ENCODE results near the gene ZFHX3.

Gene ZFHX3

GRCh38 chr16:72860726-72861562, 187.0 kb downstream of the ZFHX3 start:
- DNase-seq (ENCODE audit: insufficient read length, low spot score) (no peak), FAIRE-seq (no peak)

DNA sequence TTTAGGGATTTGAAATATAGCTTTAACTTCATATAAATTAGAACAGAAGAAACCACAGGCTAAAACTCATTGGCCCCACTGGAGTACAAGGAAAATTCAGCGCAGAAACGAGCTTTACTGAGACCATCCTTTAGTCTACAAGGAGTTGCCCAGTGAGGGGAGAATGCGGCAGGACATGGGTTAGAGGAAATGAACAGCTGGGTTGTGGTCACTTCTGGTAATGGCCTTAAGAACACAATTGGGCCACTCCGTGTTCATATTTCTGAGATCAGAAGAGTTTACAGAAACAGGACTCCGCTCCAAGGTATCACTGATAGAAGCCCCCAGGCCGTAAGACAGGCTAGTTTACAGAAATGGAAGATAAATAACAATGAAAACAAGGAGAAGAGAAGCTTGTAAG, 188.3 kb downstream of the ZFHX3 start:
- DNase-seq (ENCODE audit: insufficient read length, low spot score) (no peak), FAIRE-seq (no peak)

GRCh38 chr16:72858665-72859493, 189.0 kb downstream of the ZFHX3 start:
- FAIRE-seq = no peak
- DNase-seq (ENCODE audit: insufficient read length, low spot score) = no peak

DNA sequence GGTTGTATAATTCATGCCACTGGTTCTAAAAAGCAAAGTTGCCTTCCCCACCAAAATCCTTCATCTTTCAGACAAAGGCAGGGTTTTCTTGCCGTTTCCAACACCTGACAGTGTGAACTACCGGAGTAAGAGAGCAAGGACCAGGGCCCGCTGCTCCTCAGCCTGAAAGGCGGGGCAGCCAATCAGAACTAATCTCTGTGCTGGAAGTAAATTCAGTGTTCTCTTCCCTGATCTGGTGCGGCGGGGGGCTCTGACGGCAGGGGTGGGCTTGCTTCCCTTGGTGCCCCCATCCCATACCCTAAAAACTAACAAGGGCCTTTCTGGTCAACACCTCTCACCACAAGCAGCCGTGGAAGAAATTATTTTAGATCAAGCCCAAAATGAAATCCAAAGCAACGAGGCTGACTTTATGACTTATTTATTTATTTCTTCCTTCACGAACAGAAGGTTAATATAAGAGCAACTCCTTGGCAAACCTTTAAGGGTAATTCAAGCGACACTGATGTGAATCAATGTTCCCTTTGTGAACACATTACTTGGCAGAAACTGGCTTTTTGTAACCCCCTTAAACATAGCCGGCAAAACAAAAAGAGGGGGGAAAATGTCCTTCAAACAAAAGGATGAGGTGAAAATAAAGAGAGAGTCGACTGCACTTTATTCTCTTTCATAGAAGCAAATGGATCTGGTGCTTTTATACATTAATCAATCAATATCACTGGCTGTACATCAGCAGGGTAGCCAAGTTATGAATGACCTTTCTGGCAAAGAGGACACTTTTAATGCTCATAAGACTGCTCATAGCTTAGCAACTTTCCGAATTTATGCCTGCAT, 189.9 kb downstream of the ZFHX3 start:
- FAIRE-seq (no peak), DNase-seq (ENCODE audit: insufficient read length, low spot score) (no peak)

DNA sequence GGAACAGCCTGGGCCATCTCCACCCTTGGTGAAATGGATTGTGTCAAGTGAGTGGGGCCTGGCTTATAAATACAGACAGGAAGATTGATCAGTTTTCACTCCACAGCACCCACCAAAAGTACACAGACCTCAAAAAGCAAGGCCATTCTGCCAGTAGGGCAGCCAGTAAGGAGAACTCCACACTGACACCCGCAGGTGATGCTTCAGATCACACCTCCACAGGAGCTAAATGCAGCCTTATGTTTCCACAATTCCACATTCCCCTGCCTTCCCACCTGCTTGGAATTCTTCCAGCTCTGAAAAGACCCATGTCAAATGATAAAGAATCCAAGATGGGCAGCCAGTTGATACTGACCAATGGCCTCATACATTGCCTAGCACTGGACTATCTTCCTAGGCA, 191.1 kb downstream of the ZFHX3 start:
- peak; percentile 30 for DNase-seq (ENCODE audit: insufficient read length, low spot score)
- FAIRE-seq = no peak

DNA sequence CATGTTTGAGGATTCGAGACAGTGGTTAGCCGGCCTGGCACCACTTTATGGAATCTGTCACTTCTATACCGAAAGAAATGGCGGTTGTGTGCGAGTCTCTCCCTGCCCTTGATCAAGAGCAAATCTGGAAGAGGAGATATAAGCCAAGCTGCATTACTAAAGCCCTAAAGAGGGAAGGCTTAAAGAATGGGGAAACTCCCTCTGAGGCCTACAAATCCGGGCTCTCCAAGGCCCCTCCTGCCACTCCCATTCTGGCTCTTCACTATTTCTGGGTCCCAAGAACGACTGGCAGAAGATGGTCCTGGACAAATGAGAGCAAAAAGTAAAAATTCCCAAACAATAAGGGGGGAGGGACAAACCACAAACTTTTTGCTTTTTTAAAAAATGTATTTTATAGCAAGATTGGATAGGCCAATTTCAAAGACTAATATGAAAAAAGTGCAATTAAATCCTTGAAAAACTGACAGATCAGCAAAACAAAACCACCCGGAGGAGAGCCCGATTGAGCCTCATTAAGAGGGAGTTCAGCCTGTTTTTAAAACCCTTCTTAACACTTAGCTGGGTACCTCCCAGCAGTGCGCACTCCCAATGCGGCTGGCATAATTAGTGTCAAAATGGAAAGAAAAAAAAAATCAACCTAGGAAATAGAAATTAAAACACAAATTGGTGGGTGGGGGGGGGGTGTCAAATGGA, 193.5 kb downstream of the ZFHX3 start:
- no peak for FAIRE-seq
- no peak for DNase-seq (ENCODE audit: insufficient read length, low spot score)

GRCh38 chr16:72853575-72854266, 194.2 kb downstream of the ZFHX3 start:
- FAIRE-seq (no peak), DNase-seq (ENCODE audit: insufficient read length, low spot score) (no peak)

DNA sequence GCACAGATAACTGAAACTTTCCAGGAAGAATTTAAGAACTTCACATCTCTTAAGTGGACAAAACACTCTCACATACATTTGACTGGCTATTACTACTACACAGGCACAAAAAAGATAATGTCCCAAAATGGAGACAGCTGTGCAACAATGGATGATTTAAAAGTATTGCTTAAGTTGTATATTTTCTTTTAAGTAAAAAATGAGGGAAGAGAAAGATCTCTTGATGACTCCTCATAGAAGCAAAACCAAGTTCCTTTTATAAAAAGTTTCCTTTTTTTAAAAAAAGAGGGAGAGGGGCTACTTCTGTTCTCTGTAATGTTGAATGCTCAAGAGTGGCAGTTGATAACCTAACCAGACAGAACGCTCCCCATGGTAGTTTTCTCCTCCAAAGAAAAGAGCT, 195.5 kb downstream of the ZFHX3 start:
- FAIRE-seq (no peak), DNase-seq (ENCODE audit: insufficient read length, low spot score) (no peak)

GRCh38 chr16:72850853-72851252, 197.1 kb downstream of the ZFHX3 start:
- no peak for FAIRE-seq
- no peak for DNase-seq (ENCODE audit: insufficient read length, low spot score)

GRCh38 chr16:72850021-72850420, 197.9 kb downstream of the ZFHX3 start:
- DNase-seq (ENCODE audit: insufficient read length, low spot score) (no peak), FAIRE-seq (peak; percentile 76)

DNA sequence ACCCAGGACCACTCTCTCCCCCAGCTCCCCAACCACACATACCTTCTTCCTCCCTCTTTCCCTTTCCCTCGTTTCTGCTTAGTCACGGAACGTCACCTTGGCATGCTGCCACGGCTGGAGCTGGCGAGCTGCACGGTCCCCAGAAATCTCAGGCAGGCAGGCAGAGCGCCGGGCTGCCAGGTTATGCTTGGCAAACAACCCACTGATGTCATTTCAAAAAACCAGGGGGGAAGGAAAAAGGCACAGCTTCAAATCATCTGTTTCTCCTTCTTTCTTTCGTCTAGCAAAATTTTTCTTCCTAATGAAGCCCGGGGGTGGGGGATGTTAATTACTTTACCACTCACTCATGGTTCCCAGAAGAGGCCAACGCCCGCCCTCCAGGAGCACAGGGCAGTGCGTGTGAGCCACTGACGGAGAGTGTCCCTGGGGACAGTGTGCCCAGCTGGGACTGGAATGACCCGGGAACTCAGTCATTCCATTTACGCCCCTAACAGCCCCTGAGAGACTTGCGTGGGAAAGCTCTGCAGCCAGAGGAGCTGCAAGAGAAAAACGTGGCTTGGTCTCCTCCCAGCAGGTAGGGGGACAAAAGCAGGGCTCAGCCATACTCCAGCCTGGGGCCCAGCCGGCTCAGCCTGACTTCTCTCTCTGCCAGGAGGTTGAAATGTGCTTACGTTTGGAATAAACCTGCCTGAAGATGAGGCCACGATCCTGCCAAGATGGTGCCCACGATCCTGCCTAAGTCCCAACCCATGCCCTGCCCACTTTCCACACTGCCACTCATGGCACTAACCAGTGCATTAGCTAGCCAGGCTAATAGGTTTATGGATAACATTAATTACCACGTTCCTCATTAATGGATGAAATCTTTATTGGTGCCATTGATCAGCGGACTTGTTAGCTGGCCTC, 198.9 kb downstream of the ZFHX3 start:
- peak; percentile 75 for DNase-seq (ENCODE audit: insufficient read length, low spot score)
- peak; percentile 85 for FAIRE-seq

DNA sequence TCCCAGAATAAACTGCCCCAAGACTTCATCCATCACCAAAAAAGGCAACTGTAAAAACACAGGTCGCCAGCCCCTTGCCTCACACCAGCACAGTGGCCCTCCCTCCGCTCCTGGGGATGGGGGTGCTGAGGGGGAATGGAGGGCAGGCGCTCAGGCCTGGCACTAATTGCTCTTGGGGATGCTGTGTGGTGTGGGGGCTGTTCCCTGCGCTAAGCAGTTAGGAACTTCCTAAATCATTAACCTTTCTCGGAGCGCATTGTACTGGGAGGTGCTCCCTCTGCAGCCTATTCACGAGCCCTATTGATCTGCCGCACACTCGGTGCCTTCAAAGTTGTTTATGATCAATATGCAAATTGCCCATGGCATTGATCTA, 199.9 kb downstream of the ZFHX3 start:
- no peak for DNase-seq (ENCODE audit: insufficient read length, low spot score)
- FAIRE-seq = no peak

GRCh38 chr16:72847187-72848027, 200.5 kb downstream of the ZFHX3 start:
- FAIRE-seq (peak; percentile 83), DNase-seq (ENCODE audit: insufficient read length, low spot score) (peak; percentile 51)

GRCh38 chr16:72846594-72846993, 201.3 kb downstream of the ZFHX3 start:
- FAIRE-seq (no peak), DNase-seq (ENCODE audit: insufficient read length, low spot score) (no peak)

- FAIRE-seq (peak; percentile 20), DNase-seq (ENCODE audit: insufficient read length, low spot score) (no peak)
Observed at GRCh38 chr16:72845322-72846020, 202.5 kb downstream of the ZFHX3 start.

GRCh38 chr16:72844225-72844920, 203.6 kb downstream of the ZFHX3 start:
- DNase-seq (ENCODE audit: insufficient read length, low spot score) = no peak
- no peak for FAIRE-seq

DNA sequence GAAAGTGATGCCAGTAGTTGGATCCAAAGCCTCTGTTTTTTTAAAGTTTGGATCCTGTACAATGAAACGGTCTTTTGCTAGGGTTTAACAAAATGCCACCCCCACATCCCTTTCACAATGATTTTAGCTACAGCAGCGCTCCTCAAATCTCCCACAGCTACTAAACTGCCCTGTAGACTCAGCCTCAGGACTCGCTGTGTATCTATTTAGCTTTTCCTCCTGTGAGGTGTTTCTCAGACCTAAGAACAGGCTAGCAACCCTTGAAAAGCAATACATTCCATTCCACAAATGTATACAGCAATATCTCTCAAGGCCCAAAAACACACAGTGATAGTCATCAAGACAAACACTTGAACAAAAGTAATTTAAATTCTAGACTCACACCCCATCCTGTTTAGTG, 206.4 kb downstream of the ZFHX3 start:
- FAIRE-seq (no peak), DNase-seq (ENCODE audit: insufficient read length, low spot score) (no peak)

All from HTR-8/SVneo (cell line).